Tibial artery (tissue), 4 donors: ENCODE measurements around the gene TENT5A.

Experiments used
- DNase-seq, 2 donors: peaks; one replicate each; pipeline ENCODE4 v3.0.0-alpha.2; 2019
- H3K27ac ChIP-seq, 2 donors: fragments of 200-600 bp; sonication (generic) in 1 of 2; 1 replicate in 1 of 2; 2 replicates in 1 of 2; pipeline ENCODE4 v1.5.1; 2018 to 2019; ENCODE audit warnings: mild to moderate bottlenecking in 1 of 2
- H3K27me3 ChIP-seq, 2 donors: fragments of 200-600 bp; sonication (generic) in 1 of 2; one replicate each; pipeline versions ENCODE4 v1.5.1 to v1.6.0; 2016 to 2019
- H3K36me3 ChIP-seq, 3 donors: fragments of 200-600 bp; sonication (generic) in 2 of 3; one replicate each; pipeline ENCODE4 v1.5.1; 2016 to 2019; ENCODE audit warnings: mild to moderate bottlenecking in 2 of 3
- H3K4me1 ChIP-seq, 4 donors: fragments of 200-600 bp; sonication (generic) in 2 of 4; 1 replicate in 3 of 4; 2 replicates in 1 of 4; pipeline ENCODE4 v1.5.1; 2016 to 2019
- H3K4me3 ChIP-seq, 2 donors: fragments of 200-600 bp; sonication (generic) in 1 of 2; 1 replicate in 1 of 2; 2 replicates in 1 of 2; pipeline ENCODE4 v1.5.1; 2018 to 2019; ENCODE audit warnings: mild to moderate bottlenecking in 2 of 2
- H3K9me3 ChIP-seq, 3 donors: fragments of 200-600 bp; sonication (generic) in 1 of 3; one replicate each; pipeline ENCODE4 v1.5.1; 2016 to 2019
- intact Hi-C: fragments of 100-400 bp; cut with DNase I; formaldehyde crosslinking; loops from one replicate; pipeline ENCODE4 v1.15.0; 2023; ENCODE audit warnings: low total_unique reads
- TF ChIP-seq, protein P1 (sequence below), 2 experiments: fragments of 200-600 bp in 1 of 2; fragments of 450-650 bp in 1 of 2; IDR thresholded peaks; one replicate each; pipeline ENCODE4 v1.5.1; 2017 to 2019; ENCODE audit warnings: antibody characterized with exemption in 2 of 2, mild to moderate bottlenecking in 1 of 2, moderate library complexity in 1 of 2

Gene TENT5A

DNA sequence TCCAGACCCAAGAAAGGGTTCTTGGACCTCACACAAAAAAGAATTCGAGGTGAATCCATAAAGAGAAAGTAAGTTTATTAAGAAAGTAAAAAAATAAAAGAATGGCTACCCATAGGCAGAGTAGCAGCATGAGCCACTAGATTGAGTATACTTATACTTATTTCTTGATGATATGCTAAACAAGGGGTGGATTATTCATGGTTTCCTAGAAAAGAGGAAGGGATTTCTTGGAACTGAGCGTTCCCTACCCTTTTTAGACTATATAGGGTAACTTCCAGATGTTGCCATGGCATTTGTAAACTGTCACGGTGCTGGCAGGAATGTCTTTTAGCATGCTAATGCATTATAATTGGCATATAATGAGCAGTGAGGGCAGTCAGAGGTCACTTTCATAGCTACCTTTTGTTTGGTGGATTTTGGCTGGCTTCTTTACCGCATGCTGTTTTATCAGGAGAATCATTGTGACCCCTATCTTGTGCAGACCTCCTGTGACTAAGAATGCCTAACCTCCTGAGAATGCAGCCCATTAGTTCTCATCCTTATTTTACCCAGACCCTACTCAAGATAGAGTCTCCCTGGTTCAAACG is 44.3 kb downstream of the TENT5A start:
- Histone ChIP-seq H3K9me3 (no peaks in the 10 kb centered on the region), H3K4me3 (no peak overlapping the region), H3K27ac (no peak overlapping the region), H3K36me3 (no peaks in the 10 kb centered on the region), H3K4me1 (no peaks in the 10 kb centered on the region), H3K27me3 (no peaks in the 10 kb centered on the region)
- TF ChIP-seq, protein P1, sequence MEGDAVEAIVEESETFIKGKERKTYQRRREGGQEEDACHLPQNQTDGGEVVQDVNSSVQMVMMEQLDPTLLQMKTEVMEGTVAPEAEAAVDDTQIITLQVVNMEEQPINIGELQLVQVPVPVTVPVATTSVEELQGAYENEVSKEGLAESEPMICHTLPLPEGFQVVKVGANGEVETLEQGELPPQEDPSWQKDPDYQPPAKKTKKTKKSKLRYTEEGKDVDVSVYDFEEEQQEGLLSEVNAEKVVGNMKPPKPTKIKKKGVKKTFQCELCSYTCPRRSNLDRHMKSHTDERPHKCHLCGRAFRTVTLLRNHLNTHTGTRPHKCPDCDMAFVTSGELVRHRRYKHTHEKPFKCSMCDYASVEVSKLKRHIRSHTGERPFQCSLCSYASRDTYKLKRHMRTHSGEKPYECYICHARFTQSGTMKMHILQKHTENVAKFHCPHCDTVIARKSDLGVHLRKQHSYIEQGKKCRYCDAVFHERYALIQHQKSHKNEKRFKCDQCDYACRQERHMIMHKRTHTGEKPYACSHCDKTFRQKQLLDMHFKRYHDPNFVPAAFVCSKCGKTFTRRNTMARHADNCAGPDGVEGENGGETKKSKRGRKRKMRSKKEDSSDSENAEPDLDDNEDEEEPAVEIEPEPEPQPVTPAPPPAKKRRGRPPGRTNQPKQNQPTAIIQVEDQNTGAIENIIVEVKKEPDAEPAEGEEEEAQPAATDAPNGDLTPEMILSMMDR (IDR thresholded peaks at IDR 0.05): no peak
- intact Hi-C loops: no loop called here
- DNase-seq: no peak

DNA sequence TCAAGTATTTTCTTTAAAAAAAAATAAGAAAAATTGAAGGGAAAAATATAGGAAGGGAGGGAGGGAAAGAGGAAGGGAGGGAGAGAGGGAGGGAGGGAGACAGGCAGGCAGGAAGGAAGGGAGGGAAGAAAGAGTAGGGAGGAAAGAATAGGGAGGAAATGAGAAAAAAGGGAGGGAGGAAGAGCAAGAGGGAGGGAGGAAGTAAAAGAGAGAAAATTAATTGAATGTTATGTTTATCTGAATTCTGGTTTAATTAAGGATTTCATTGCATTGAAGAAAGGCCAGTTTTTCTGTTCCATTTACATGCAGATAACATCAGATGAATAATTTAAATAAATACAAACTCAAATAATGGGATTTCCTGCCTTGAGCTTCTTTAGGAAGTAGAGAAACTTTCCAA is 47.8 kb downstream of the TENT5A start:
- H3K9me3 ChIP-seq: no peaks in the 10 kb centered on the region
- TF ChIP-seq, protein P1 (IDR thresholded peaks at IDR 0.05): no peak
- no peak overlapping the region for H3K4me3 ChIP-seq
- DNase-seq: no peak
- no peaks in the 10 kb centered on the region for H3K27me3 ChIP-seq
- H3K4me1 ChIP-seq: peaks cover 0 to 16% (median 6%) of the 10 kb centered on the region in 4 donors
- intact Hi-C loops: no loop called here
- no peak overlapping the region for H3K27ac ChIP-seq
- H3K36me3 ChIP-seq: no peaks in the 10 kb centered on the region

DNA sequence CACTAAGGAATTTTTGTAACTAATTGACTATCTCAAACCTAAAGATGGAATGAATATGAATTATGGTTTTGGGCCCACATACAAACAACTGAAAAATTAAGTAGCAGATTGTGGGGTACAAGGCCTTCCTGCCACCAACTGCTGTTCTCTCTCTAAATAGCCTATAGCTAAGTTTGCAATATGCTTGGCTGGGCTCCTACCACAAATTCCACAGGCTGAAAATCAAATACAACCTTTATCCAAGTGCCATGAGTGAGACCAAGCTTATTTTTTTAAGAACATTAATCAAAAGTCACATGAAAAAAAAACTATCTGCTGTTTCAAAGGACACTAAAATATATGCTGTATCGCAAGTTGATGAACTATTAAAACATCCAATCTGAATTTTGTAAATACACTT is 52.1 kb downstream of the TENT5A start:
- TF ChIP-seq, protein P1 (IDR thresholded peaks at IDR 0.05): no peak
- intact Hi-C loops: no loop called here
- H3K27me3 ChIP-seq: no peaks in the 10 kb centered on the region
- DNase-seq: no peak
- H3K36me3 ChIP-seq: no peaks in the 10 kb centered on the region
- peaks cover 0 to 35% (median 13%) of the 10 kb centered on the region in 4 donors for H3K4me1 ChIP-seq
- no peak overlapping the region for H3K27ac ChIP-seq
- H3K9me3 ChIP-seq: no peaks in the 10 kb centered on the region
- H3K4me3 ChIP-seq: no peak overlapping the region

DNA sequence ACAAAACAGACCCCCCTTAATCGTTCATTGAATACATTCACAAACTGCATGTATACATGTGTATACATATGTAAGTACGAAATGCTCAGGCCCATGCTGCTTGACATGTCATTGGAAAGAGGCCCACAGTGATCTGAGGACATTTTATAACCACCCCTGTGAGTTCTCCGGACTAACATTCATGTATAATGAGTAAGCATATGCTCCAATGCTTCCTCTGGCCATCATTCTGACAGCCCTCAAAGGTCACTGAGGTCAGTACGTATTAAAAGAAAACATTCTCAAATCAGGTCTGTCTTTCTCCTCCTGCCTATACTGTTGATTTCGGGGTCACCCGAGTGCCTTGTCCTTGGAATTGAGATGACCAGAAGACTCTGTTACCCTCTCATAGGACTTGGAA is 54.9 kb downstream of the TENT5A start:
- Histone ChIP-seq H3K9me3 (no peaks in the 10 kb centered on the region), H3K27me3 (no peaks in the 10 kb centered on the region), H3K36me3 (no peaks in the 10 kb centered on the region), H3K27ac (peak overlapping the region in 1 of 2 donors; percentile 36), H3K4me1 (peaks cover 0 to 42% (median 14%) of the 10 kb centered on the region in 4 donors), H3K4me3 (no peak overlapping the region)
- DNase-seq: no peak
- intact Hi-C loops: no loop called here
- TF ChIP-seq, protein P1 (IDR thresholded peaks at IDR 0.05): no peak

DNA sequence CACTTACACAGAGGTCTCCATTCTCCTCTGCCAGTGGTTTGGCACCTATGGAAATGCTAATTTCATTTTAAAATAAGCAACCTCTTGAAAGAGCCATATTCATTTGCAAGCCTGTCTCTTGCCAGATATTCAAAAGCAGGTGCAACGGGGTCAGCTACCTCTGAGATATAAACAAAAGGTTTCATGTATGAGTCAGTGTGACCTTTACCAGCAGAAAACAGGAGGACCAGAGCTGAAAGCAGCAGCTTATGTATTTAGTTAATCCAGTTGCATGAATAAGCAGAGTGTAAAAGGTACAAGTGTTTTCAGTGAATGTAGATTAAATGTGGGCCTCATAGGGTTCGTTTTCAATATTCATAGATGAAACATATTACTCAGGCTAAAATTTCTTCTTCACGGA is 56.0 kb downstream of the TENT5A start:
- H3K36me3 ChIP-seq: no peaks in the 10 kb centered on the region
- intact Hi-C loops: no loop called here
- H3K9me3 ChIP-seq: no peaks in the 10 kb centered on the region
- H3K4me3 ChIP-seq: no peak overlapping the region
- TF ChIP-seq, protein P1 (IDR thresholded peaks at IDR 0.05): no peak
- no peak overlapping the region for H3K27ac ChIP-seq
- no peak for DNase-seq
- H3K4me1 ChIP-seq: peaks cover 0 to 42% (median 14%) of the 10 kb centered on the region in 4 donors
- no peaks in the 10 kb centered on the region for H3K27me3 ChIP-seq
